Astrocyte of the spinal cord (primary cell): ENCODE results near the gene SYMPK.

ENCODE experiments used
- DNase-seq: peaks from one replicate; pipeline ENCODE4 v3.0.0; 2011; ENCODE audit warnings: low read depth, low spot score
- H3K4me3 ChIP-seq: 2 replicates; pipeline ENCODE4 v1.5.1; 2011; ENCODE audit warnings: low read depth, mild to moderate bottlenecking, low read length, moderate library complexity
- CTCF ChIP-seq: IDR thresholded peaks from 2 replicates; pipeline ENCODE4 v1.5.1; 2012; ENCODE audit warnings: low read depth, mild to moderate bottlenecking, low read length, inconsistent platforms
- in situ Hi-C: cut with HindIII; loops from 2 replicates; pipeline ENCODE4 v1.10.0; 2017; ENCODE audit warnings: low sequenced_read_pairs

The SYMPK gene

DNA sequence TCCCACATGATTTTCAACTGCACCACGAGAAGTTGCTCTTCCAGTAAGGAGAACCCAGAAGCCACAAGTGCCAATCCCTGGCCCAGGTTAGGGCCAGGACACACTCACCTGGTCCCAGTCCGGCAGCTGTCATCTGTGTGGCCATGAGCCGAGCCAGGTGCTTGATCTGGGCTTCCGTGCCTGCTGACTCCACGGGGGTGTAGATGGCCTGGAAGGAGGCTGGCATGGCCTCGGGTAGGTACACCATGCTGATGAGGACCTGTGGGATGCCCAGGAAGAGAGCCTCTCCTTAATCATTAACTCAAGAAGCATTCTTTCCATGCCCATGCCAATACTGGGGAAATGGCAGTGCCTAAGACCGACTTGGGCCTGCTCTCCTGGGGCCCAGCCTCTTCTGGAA, 28.0 kb downstream of the SYMPK start:
- no peak for DNase-seq
- TF ChIP-seq CTCF, result no peak
- in situ Hi-C loops, result no loop called here
- H3K4me3 ChIP-seq, result no peak overlapping the region

- no peak for TF ChIP-seq CTCF
- DNase-seq, result no peak
- in situ Hi-C loops, result no loop called here
These were observed 34.0 kb downstream of the SYMPK start for GRCh38 chr19:45828945-45829344.

GRCh38 chr19:45828523-45828922, 34.4 kb downstream of the SYMPK start:
- in situ Hi-C loops, result no loop called here
- DNase-seq, result no peak
- no peak for TF ChIP-seq CTCF
- H3K4me3 ChIP-seq, result no peak overlapping the region

More at GRCh38 chr19:45828945-45829344, 34.0 kb downstream of the SYMPK start:
- no peak overlapping the region for H3K4me3 ChIP-seq

DNA sequence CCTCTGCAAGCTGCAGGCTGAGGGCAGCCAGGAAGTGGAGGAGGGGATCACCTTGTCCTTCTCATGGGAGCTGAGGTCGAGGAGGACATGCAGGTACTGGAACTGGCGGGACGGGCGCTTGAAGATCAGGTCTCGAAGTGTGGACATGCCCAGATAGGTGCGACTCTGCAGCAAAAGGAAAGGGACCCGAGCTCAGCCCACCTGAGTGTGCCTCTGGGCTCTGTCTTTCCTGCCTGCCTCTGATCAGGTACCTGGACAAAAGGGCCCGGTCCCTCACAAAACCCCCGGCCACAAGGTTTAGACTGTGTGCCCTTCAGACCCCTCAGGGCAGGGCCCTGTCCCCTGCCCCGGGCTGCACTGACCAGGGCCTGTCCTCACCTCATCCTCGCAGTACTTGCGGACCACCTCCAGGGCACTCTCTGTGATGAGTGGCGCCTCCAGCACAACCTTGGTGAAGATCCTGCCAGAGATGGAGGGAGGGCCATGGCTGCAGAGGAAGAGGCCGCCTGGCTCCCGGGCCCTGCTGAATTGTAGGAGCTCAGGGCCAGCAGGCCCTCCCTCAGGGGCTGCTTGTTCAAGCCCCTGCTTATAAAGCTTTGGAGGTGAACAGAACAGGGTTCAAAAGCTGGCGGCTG, 35.4 kb downstream of the SYMPK start:
- H3K4me3 ChIP-seq, result no peak overlapping the region
- DNase-seq, result no peak
- in situ Hi-C loops, result no loop called here
- TF ChIP-seq CTCF, result no peak

- no peak overlapping the region for H3K4me3 ChIP-seq
- TF ChIP-seq CTCF, result no peak
- in situ Hi-C loops, result no loop called here
- no peak for DNase-seq
These were observed 36.0 kb downstream of the SYMPK start for GRCh38 chr19:45826934-45827333.

DNA sequence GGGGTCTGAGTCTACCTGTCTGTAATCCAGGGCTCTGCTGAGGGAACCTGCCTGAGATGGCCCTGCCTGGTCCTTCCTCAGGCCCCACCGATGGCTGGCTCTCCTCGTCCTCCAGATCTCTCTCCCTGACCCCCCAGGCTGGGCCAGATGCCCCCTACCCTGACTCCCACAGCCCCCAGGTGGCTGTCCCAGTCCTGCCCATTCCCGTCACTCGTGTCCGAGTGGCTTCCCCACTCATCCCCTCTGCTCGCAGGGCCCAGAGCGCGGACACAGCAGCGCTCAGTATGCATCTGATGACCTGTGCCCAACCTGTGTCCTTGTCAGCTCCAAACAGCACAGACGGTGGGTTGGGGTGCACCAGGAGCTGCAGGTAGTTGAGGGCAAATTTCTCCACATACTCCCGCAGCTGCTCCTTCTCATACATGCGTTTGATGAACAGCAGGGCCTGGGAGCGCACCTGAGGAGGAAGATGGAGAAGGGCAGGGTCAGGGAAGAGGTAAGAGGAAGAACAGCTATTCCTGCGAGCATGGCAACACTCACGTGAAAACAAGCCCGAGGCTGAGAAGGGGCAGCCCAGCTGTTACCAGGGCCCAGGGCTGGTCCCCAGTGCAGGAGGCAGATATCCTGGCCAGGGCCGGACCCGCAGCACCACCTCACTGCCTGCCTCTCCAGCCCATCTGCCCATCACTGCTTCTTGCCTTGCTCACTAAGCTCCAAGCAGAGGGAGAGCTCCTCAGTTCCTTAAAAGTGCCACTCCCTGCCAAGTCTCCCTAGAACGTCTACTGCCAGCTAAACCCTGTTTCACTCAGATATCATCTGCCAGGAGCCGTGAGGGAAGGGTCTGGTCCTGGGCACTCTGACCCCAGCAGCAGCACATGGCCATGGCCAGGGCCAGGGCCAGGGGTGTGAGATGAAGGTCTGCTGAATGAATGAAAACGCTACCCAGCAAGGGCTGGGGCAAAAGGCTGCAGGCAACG, 36.7 kb downstream of the SYMPK start:
- TF ChIP-seq CTCF, result no peak
- in situ Hi-C loops, result no loop called here
- no peak overlapping the region for H3K4me3 ChIP-seq
- DNase-seq, result no peak
